ENCODE data around the gene GNAS-AS1.

The GNAS-AS1 gene

GRCh38 chr20:58778760-58779159 is 71.9 kb downstream of the GNAS-AS1 start:
- no peak for DNase-seq (ENCODE audit: low spot score)

- DNase-seq (ENCODE audit: low spot score), result no peak
Measured at GRCh38 chr20:58777657-58778056, 73.0 kb downstream of the GNAS-AS1 start.

- DNase-seq (ENCODE audit: low spot score), result no peak
Measured at GRCh38 chr20:58776109-58776508, 74.6 kb downstream of the GNAS-AS1 start.

GRCh38 chr20:58775371-58775770 is 75.3 kb downstream of the GNAS-AS1 start:
- no peak for DNase-seq (ENCODE audit: low spot score)

GRCh38 chr20:58774667-58775263 is 75.9 kb downstream of the GNAS-AS1 start:
- DNase-seq (ENCODE audit: low spot score), result no peak

GRCh38 chr20:58774214-58774613 is 76.5 kb downstream of the GNAS-AS1 start:
- no peak for DNase-seq (ENCODE audit: low spot score)

GRCh38 chr20:58772786-58773185 is 77.9 kb downstream of the GNAS-AS1 start:
- DNase-seq (ENCODE audit: low spot score), result no peak

Measured in HuH-7 (cell line).